Fibroblast of skin of back (primary cell): ENCODE measurements around the gene CTSA. TPM values are rescaled to one million over a fixed set of nuclear protein-coding genes. Genes with fewer than 3 reads are reported as not detected.

Source experiments
- DNase-seq: peaks from one replicate; pipeline ENCODE4 v3.0.0-alpha.2; 2013
- polyA plus RNA-seq, 2 experiments: library from polyadenylated mRNA; unstranded; fragments of 120-200 nt; gene quantifications; one replicate each; pipeline ENCODE4 v1.2.1, GENCODE V29; 2013; ENCODE audit not compliant: insufficient read length in 2 of 2

CTSA gene
- 156 TPM for polyA plus RNA-seq (2013, experiment 1 of 2; ENCODE audit: insufficient read length)
- polyA plus RNA-seq (2013, experiment 2 of 2; ENCODE audit: insufficient read length): 168 TPM

DNA sequence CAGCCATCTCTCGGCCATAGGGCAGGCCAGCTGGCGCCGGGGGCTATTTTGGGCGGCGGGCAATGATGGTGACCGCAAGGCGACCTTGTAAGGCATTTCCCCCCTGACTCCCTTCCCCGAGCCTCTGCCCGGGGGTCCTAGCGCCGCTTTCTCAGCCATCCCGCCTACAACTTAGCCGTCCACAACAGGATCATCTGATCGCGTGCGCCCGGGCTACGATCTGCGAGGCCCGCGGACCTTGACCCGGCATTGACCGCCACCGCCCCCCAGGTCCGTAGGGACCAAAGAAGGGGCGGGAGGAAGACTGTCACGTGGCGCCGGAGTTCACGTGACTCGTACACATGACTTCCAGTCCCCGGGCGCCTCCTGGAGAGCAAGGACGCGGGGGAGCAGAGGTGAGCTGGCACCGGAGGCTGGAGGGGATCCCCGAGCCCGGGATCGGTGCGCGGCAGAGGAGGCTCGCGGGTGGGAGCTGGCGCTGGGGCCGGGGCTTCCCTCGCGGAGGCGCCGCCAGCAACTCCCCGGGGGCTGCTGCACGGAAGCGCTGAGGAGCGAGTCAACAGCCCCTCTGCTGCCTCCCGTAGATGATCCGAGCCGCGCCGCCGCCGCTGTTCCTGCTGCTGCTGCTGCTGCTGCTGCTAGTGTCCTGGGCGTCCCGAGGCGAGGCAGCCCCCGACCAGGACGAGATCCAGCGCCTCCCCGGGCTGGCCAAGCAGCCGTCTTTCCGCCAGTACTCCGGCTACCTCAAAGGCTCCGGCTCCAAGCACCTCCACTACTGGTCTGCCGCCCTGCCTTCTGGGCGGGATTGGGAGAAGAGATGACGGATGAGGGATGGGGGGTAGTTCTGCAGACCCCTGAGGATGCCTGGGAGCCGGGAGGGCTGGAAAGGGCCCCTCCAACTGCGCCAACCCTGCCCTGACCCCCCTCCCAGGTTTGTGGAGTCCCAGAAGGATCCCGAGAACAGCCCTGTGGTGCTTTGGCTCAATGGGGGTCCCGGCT is at the start of gene CTSA, which contains the start of gene NEURL2:
Gene CTSA (plus strand): TSS at position 351 of the 999 bp plus-strand sequence. CDS start 234 bp downstream, at position 585.
Gene NEURL2 (minus strand): TSS at position 224 of the 999 bp plus-strand sequence. CDS start 217 bp downstream, at position 7.
- DNase-seq: peak; percentile 92

DNA sequence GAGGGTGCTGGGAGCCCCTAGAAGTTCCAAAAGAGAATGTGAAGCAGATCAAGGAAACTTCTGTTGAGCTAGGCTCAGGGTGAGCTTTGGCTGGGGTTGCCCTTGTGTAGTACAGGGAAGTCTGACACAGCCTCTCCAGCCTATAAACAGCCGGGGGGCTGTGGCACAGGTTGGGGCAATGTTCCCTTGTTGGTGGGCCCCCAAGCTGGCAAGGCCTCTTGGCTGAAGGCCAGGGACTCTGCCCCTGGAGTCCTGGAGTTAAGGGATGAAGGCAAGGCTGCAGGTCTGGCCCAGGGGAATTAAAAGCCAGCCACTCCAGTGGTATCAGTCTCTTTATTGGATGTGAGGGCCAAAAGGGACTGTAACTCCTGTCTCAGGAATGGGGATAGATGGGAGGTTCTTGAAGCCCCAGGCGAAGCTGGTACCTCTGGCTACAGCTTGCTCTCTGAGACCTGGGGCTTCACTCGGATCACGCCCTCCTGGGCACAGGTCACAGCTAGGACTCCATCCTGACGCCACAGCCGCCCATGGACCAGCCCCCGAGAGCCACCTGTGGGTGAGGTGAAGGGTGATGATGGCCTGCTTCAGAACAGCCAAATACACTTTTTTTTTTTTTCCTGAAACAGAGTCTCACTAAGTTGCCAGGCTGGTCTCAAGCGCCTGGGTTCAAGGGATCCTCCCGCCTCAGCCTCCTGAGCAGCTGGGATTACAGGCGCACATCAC is 49.6 kb upstream of the CTSA start:
- no peak for DNase-seq

DNA sequence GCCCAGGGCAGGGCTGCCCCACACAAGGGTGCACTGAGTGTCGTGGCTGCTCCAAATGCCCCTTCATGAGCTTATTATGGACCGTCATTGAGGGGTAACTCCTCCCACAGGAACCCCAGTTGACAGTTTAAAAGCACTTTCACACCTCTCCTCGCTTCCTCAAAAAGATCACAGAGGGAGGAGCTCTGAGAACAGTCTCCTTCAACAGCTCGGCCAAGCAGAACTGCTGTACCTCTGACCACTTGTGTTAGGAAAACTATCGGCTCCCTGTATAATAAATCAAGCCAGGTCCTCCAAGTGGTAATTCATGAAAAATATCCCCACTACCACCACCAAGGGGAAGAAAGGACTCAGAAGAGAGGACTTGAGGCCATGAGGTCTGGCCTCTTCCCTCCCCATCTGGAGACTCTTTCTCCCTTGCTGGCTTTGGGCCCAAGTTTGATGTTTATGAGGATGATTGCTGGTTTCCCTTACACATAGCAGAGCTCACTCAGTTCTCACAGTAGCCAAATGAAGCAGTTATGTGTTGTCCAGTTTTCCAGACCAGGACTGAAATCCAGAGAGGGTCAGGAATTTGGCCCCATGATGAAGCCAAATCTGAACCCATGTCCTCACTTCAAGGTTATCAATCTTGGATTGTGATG is 48.8 kb upstream of the CTSA start:
- DNase-seq: no peak

DNA sequence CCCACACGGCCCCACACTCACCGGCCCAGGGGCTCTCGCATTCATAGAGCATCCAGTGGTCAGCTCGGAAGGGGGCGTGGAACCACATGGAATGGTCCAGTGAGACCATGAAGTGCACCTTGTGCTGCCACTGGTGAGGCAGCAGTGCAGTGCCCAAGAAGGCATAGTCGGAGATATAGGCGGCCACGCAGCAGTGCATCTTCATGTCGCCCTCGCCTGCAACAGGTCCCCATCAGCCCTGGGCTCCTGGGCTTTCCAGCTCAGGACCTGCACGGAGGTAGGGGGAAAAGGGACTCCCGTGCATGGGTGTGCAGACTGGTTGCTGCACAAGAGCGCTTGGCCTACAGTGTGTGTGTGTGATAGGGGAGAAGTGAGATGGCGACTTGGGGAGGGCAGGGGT is 47.6 kb upstream of the CTSA start:
- DNase-seq: no peak

DNA sequence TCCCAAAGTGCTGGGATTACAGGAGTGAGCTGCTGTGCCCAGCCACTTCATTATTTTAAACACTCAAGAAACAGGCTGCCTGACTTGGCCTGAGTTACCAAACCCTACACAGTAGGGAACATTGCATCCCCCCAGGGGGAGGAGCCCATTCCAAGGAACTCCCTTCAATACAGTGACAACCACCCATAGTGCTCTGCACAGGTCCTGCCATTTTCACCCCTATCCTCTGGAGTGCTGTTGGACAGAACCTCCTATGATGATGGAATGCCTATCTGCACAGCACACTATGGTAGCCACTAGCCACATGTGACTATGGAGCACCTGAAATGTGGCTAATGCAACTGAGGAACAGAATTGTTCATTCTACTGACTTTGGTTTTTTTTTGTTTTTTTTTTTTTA is 45.7 kb upstream of the CTSA start:
- DNase-seq: no peak

DNA sequence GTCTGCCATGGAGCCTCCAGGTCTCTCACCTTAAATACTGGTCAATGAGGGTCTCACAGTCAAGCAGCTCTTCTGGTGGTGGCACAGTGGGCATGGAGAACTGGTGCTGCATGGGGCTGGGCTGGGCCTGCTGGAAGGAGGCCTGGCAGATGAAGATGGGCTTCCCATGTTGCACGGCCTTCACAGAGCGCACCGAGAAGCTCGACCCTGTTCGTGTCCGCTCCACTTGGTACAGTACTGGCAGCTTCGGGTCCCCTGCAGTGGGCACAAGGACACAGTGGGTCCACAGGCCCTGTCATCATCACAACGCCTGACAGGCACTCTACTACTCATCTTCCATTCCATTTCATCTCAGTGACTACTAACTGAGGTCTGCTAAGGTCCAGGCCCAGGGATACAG is 42.7 kb upstream of the CTSA start:
- DNase-seq: no peak

DNA sequence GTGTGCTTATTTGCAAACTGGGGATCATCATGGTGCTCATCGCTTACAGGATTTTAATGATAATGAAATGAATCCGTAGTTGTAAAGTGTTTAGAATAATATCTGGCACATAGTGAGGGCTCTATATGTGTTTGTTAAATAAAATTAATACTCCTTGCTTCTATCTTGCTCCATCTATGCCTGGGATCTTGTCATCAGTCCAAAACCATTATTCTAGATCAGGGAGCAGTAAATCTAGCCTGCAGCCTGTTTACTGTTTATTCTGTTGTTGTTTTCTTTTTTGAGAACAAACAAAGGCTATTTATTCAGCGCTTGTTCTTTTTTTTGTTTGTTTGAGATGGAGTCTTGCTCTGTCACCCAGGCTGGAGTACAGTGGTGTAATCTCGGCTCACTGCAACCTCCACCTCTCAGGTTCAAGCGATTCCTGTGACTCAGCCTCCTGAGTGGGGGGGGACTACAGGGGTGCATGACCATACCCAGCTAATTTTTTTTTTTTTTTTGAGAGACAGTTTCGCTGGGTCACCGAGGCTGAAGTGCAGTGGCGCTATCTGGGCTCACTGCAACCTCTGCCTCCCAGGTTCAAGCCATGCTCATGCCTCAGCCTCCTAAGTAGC is 42.1 kb upstream of the CTSA start:
- DNase-seq: no peak

DNA sequence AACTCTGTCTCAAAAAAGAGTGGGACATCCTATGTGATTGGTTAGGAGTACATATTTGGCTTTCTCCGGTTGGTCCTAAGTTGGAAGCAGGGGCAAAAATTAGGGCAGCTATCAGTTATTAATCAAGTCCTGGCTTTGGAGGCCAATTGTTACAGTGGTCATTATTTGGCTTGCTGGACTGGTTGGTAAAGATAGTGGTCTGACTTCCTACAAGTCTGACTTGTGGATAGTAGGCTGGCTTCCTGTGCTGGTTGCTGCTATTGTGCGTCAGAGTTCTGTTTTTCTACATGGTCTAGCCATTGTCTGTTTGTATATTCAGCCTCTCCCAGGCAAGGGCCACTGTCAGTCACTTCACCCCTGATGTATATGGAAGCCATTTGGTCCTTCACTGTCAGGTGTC is 40.9 kb upstream of the CTSA start:
- no peak for DNase-seq

DNA sequence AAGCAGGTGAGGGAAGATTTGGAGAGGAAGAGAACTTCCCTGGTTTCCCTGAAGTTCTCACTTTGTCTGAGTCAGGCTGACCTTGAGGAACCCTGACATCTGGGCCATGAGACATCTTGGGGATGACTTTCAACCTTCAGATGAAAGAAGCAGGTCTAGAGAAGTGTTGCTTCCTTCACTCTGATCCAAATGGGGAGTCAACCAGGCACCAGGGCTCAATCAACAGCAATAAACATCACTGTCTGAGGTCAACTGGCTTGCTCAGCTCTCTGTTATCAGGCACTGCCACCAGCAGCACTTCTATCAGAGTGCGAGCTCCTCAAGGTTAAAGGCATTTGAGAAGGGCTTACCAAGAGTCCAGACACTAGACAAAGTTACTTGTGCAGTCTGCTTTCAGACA is 40.2 kb upstream of the CTSA start:
- DNase-seq: no peak

DNA sequence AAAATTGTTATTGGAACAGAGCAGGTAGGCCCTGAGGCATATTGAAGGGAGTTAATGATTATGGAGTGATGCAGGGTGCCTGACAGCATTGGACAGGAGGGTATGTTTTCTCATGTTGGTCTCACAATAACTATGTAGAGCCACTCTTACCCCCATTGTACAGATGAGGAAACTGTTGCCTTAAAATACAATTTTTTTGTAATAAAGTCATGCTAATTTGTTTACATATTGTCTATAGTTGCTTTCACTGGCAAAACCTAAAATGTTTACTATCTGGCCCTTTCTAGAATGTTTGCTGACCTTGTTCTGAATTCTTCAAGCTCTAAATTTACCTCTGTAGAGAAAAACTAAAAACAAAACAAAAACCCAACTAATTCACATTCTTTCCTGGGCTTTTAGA is 39.6 kb upstream of the CTSA start:
- DNase-seq: no peak

DNA sequence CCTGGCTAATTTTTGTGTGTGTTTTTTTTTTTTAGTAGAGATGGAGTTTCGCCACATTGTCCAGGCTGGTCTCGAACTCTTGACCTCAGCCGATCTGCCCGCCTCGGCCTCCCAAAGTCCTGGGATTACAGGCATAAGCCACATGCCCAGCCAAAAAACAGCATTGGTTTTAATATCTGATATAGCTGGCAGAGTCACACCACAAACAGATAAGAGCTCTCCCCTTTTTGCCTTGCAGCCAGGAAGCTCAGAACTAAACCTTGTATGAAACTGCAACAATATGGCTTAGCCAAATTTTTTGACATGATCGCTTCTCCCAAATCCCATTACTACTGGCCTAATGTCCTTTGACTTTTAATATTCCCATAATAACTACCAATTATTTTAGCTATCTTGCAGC is 38.8 kb upstream of the CTSA start:
- DNase-seq: no peak

DNA sequence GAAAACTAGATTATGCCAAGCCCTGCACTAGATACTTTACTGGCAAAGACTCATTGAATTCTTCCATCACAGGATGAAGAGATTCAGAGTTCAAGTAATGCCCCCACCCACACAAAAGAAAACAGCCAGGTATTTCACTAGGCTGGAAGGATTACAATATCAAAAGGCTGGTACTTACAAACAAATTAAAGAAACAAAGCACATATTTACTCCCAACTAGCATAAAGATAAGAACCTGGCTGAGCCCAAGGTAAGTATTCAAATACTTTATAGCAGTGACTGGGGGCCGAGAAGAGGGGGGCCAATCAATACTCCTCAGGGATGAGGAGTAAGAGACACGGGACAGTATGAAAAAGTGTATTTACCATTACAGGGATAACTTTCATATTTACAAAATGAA is 37.7 kb upstream of the CTSA start:
- DNase-seq: no peak

DNA sequence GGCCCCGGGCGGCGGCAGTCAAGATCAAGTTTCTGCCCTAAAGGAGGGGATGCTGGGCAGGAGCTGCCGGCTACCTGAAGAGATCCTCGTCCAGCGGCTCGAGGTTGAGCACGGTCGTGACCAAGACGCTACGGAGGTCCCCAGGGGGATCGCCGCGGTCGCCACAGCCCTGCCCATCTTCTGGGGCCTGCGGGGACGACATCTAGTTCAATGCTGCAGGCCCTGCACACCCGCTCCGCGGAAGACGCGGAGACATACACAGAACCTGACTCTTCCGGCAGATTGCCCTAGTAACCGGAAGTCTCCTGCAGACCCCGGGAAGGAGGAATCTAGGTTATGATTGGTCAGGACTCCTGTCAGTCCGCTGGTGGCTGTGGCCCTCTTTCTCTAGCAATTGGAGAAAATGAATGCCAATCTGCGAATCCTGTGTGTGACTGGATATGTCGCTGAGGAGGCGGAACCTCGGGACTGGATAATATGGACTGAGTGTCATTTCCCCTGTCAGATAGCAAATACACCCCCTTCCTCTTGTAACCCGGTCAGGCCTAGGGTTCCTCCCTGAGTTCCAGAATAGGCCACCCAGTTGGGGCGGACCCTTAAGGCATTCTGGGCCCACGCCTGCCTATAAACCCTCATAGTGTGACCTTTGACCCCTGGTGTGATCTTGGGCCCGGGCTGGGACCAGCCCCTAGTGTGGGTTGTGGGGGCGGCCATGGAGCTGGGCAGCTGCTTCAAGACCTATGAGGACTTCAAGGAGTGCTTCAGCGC is 33.8 kb upstream of the CTSA start, which contains the start of the genes ACOT8 and ZSWIM3:
Gene ACOT8 (minus strand): TSS at position 279 of the 768 bp plus-strand sequence. CDS start 77 bp downstream, at position 202.
Gene ZSWIM3 (plus strand): TSS at position 501 of the 768 bp plus-strand sequence. CDS start 212 bp downstream, at position 713.
- DNase-seq: peak; percentile 100

DNA sequence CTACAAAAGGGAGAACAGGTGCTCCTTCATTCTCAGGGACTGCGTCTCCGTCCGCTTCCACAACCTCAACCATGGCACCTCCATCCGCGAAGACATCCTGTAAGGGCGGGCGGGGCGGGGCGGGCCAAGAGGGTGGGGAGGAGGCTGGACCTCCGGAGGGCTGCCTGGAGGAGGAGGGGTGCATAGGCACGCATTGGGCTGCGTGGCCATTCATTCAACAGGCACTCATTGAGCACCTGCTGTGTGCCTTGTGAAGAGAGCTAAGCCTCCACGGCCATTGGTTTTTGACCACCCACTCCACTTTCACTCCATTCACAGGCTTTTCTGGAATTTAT is 33.3 kb upstream of the CTSA start:
- no peak for DNase-seq

DNA sequence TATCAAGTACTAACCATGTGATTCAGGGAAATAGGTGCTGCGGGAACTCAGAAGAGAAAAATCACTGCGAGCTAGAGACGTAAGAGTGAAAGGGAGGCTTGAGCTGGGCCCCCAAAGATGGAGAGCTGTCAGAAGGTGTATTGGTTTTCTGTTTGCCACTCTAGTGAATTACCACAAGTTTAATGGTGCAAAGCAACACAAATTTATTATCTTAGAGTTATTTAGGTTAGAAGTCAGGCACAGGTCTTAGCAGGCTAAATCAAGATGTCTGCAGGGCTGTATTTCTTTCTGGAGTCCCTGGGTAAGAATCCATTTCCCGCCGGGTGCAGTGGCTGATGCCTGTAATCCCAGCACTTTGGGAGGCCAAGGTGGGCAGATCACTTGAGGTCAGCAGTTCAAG is 31.2 kb upstream of the CTSA start:
- DNase-seq: no peak

DNA sequence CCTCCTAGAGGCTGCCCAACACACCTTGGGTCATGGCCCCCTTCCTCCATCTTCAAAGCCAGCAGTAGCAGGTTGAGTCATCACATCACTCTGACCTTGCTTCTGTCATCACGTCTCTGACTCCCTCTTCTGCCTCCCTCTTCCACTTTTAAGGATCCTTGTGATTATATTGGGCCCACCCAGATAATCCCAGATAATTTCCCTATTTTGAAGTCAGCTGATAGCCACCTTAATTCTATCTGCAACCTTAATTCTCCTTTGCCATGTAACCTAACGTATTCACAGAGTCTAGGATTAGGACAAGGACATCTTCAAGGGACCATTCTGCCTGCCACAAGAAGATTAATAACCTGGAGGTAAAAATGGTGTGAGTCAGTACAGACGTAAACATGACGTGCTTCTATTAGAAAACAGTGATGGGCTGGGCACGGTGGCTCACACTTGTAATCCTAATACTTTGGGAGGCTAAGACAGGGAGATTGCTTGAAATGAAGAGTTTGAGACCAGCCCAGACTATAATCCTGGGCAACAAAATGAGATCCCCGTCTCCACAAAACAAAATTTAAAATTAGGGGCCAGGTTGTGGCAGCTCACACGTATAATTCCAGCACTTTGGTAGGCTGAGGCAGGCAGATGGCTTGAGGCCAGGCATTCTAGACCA is 30.4 kb upstream of the CTSA start:
- DNase-seq: no peak

DNA sequence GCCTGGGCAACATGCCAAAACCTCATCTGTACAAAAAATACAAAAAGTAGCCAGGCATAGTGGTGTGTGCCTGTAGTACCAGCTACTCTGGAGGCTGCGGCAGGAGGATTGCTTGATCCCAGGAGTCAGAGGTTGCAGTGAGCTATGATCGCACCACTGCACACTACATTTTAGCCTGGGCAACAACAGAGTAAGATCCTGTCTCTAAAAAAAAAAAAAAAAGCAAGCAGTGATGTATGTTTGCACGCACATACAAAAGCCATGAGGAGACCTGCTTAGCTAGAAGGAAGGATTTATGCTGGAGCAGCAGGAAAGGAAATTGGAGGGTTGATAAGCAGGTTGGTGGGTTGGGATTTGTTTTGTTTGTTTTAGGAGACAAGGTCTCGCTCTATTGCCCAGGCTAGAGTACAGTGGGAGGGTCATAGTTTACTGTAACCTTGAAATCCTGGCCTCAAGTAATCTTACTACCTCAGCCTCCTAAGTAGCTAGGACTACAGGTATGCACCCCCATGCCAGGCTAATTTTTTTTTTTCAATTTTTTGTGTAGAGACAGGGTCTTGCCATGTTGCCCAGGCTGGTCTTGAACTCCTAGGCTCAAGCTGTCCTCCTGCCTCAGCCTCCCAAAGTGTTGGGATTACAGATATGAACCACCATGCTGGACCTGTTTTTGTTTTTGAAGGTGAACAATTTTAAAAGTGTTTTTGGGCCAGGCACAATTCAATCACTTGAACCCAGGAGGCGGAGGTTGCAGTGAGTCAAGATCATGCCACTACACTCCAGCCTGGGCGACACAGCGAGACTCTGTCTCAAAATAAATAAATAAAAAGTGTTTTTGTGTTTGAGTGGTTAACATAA is 29.7 kb upstream of the CTSA start:
- DNase-seq: no peak

DNA sequence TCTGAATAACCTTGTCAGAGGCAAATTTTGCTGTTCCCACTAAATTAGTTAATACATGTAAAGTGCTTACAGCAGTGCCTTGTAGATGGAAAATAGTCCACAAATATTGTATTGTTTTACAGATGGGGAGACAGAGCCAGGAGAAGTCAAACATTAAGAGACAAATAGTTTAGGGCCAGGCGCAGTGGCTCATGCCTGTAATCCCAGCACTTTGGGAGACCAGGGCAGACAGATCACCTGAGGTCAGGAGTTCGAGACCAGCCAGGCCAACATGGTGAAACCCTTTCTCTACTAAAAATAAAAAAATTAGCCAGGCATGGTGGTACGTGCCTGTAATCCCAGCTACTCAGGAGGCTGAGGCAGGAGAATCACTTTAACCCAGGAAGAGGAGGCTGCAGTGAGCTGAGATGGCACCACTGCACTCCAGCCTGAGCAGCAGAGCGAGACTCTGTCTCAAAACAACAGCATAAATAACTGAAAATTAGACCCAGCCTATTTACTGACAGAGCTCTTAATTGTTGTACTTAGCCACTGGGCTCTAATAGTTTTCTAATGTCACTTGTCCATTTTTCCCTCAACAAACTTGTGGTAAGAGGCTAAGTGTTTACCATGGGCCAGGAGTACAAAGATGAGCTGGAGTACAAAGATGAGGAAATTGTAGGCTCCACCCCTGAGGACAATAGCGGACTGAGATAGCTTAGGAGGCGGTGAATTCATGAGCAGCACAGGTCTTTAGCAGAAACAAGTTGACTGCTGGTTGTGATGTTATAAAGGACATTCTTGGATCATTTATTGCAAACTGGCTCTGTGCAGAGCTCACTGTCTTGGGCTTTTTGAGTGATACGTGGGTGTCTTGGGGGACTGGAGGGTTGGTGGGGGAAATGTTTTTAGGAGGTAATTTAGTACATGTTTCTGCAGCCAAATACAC is 27.3 kb upstream of the CTSA start:
- no peak for DNase-seq

DNA sequence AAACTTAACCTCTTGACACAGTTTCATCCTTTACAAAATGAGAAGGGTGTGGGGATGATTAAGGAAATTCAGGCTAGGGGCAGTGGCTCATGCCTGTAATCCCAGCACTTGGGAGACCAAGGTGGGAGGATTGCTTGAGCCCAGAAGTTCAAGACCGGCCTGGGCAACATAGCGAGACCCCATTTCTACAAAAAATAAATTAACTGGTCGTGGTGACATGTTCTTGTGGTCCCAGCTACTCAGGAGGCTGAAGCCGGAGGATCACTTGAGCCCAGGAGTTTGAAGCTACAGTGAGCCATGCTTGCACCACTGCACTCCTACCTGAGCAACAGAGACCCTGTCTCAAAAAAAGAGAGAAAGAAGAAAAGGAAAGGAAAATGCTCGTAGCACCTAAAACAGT is 24.7 kb upstream of the CTSA start:
- DNase-seq: no peak
